Activated B cell treated with CpG ODN at 0.5 μM for 24 hours (primary cell): ENCODE data around the gene ZNF331. TPM values are rescaled to one million over a fixed set of nuclear protein-coding genes. Genes with fewer than 3 reads are reported as not detected.
A peak's percentile ranks its signal among the peaks of the same experiment; 100 is the strongest.

Source experiments
- ATAC-seq: fragments of 200-7000 bp; cut with Tn5 transposase; one replicate; pipeline ENCODE4 v1.10.0; 2021; ENCODE audit warnings: low read depth, mild to moderate bottlenecking, moderate library complexity
- CTCF ChIA-PET: fragments of 350-600 bp; sonication (Branson Sonifier 250); formaldehyde crosslinking; loops from one replicate; lab custom pipeline; 2021; ENCODE audit warnings: antibody characterized with exemption; lab: Charles Lee
- POLR2A ChIA-PET: fragments of 350-600 bp; sonication (Branson Sonifier 250); formaldehyde crosslinking; loops from one replicate; lab custom pipeline; 2021; ENCODE audit warnings: antibody characterized with exemption; lab: Charles Lee
- DNase-seq: peaks from one replicate; pipeline ENCODE4 v3.0.0; 2022
- H3K27ac Mint-ChIP-seq: one replicate; pipeline ENCODE4 v1.8.0; 2020; ENCODE audit warnings: mixed read lengths
- H3K27me3 Mint-ChIP-seq: one replicate; pipeline ENCODE4 v1.8.0; 2021; ENCODE audit warnings: mixed read lengths
- H3K36me3 Mint-ChIP-seq: one replicate; pipeline ENCODE4 v1.8.0; 2021; ENCODE audit warnings: low read depth, mixed read lengths
- H3K4me1 Mint-ChIP-seq: one replicate; pipeline ENCODE4 v1.8.0; 2021; ENCODE audit warnings: mixed read lengths
- H3K4me3 Mint-ChIP-seq: one replicate; pipeline ENCODE4 v1.8.0; 2020; ENCODE audit warnings: mild to moderate bottlenecking, mixed read lengths
- H3K9me3 Mint-ChIP-seq: one replicate; pipeline ENCODE4 v1.8.0; 2020; ENCODE audit warnings: mixed read lengths
- CTCF ChIP-seq: fragments of 200-600 bp; IDR thresholded peaks from one replicate; pipeline ENCODE4 v1.8.0; 2022; ENCODE audit warnings: antibody characterized with exemption, mild to moderate bottlenecking
- intact Hi-C: fragments of 100-400 bp; cut with micrococcal nuclease; formaldehyde crosslinking; loops from one replicate; pipeline ENCODE4 v1.15.1; 2024
- total RNA-seq: library from RNA; stranded (reverse); gene quantifications from 2 replicates; pipeline ENCODE4 v1.2.3, GENCODE V29; 2022

ZNF331 gene
- total RNA-seq, 1 donor from 2014 or later: 31.7 TPM

DNA sequence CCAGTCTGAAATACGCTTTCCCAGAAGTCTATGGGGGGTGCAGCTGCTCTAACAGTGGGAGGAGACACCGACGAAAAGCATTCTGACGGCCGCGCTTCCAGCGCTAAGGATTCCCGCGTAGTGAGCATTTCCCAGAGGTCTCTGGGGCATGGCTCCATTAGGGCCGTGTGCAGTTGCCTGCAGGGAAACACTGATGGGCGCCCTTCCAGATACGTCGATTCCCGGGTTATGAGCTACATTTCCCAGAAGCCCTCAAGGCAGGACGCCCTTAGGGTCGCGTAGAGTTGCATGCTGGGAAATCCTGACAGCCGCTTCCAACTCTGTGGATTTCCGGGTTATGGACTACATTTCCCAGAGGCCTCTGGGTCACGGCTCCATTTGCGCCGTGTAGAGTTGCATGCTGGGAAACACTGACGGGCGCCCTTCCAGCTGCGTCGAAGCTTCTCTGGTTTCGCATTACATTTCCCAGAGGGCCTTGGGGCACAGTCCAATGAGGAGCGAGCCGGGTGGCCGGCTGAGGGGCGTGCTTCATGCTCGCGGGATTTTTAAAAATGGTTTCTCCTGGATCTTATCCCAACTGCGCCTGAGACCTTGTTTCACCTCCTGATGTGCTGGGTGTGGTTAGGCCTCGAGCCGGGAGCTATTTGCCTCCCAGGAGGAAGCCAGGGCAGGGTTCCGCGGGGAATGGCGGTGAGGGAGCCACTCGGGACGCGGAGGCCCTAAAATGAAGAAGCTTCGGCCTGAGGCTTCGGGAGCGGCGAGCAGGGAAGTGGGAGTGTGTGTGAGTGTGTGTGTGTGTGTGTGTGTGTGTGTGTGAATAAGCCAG lies 17.2 kb upstream of the ZNF331 start:
- Mint-ChIP-seq H3K27me3 (no peaks in the 10 kb centered on the region), H3K27ac (peak overlapping the region; percentile 87), H3K9me3 (peaks cover 12% of the 10 kb centered on the region), H3K36me3 (peaks cover 25% of the 10 kb centered on the region), H3K4me3 (peak overlapping the region; percentile 94), H3K4me1 (peaks cover 16% of the 10 kb centered on the region)
- peak; percentile 97 for ATAC-seq
- TF ChIP-seq CTCF: no peak
- DNase-seq: peak; percentile 71
- intact Hi-C loops: loop anchor here (1.0 to 2.0 kb wide), 8 partner anchors 17 to 1534 kb away; partner anchors contain the start of genes ZNF160, ZNF350, ZNF525 and ZNF761
- POLR2A ChIA-PET: interaction anchor here (0.6 to 1.6 kb wide), 12 partner anchors 13 to 1438 kb away, joined by 3 to 18 read pairs (median 4); partner anchors contain the start of genes LENG8, PPP2R1A, ZNF331 and ZNF761
- CTCF ChIA-PET: interaction anchor here (0.9 to 1.0 kb wide), 2 partner anchors 18 to 325 kb away, joined by 4 to 5 read pairs; partner anchors contain the start of gene ZNF331

DNA sequence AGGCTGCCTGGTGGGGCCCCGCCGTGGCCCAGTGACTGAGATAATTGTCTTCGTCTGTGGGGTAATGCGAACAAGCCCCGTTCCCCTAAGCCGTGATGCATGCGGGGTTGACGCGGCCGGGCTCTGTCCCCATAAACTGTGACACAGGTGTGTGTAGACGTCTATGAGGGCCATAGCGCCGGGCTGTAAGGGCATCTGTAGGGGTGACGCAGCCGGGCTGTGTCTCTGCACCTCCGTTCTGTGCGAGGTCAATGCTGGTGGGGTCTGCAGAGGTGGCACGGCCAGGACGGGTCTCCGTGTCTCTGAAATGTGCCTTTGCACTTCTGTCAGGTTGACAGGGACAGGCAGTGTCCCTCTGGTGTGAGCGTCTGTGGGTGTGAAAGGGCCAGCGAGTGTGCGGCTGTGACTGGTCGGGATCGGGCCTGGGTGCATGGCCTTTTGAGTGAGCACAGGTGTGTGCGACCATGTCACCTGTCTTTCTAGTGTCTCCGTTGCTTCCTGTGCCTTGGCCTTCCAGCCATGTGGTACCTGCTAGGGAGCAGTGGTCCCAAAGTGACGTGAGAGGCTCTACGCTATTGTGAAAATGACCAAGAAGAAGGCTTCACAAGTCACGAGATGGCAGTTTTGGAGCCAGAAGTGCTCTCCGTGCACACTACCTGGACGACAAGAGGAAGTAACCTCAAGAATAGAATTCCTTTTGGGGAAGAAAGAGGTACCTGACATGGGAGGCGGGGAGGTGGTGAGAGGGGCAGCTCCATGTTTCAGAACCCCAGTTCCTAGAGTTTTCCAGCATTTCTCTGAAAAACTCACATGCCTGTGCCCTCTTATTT lies 16.4 kb upstream of the ZNF331 start:
- H3K4me1 Mint-ChIP-seq: peaks cover 16% of the 10 kb centered on the region
- peaks cover 30% of the 10 kb centered on the region for H3K36me3 Mint-ChIP-seq
- ChIA-PET CTCF (interaction anchor here (0.9 kb wide), 1 partner anchor 17 kb away, joined by 4 read pairs; the partner anchor contains the start of gene ZNF331), POLR2A (interaction anchor here (0.7 to 1.6 kb wide), 4 partner anchors 16 to 1350 kb away, joined by 3 to 18 read pairs (median 10); partner anchors contain the start of genes PPP2R1A, ZNF331 and ZNF836)
- ATAC-seq: no peak
- peak overlapping the region; percentile 94 for H3K4me3 Mint-ChIP-seq
- TF ChIP-seq CTCF: no peak
- no peak for DNase-seq
- H3K27me3 Mint-ChIP-seq: no peaks in the 10 kb centered on the region
- intact Hi-C loops: loop anchor here (2.0 kb wide), 3 partner anchors 91 to 1535 kb away; partner anchors contain the start of genes ZNF350, ZNF761 and ZNF845
- H3K9me3 Mint-ChIP-seq: peaks cover 16% of the 10 kb centered on the region
- peak overlapping the region; percentile 87 for H3K27ac Mint-ChIP-seq

DNA sequence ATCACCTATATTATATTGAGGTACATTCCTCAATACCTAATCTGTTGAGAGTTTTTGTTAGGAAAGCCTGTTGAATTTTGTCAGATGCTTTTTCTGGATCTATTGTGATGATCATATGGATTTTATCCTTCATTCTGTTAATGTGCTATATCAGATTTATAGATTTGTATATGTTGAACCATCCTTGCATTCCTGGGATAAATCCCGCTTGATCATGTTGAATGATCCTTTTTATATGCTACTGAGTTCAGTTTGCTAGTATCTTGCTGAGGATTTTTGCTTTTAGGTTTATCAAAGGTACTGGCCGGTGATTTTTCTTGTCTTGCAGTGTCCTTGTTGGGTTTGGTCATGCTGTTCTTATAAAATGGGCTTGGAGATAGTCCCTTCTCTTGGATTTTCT lies 12.0 kb upstream of the ZNF331 start:
- ATAC-seq (no peak), DNase-seq (no peak)
- intact Hi-C loops: no loop called here
- CTCF ChIA-PET: no interaction called here
- TF ChIP-seq CTCF: no peak
- POLR2A ChIA-PET: no interaction called here
- Mint-ChIP-seq H3K27me3 (no peaks in the 10 kb centered on the region), H3K4me1 (peaks cover 11% of the 10 kb centered on the region), H3K4me3 (no peak overlapping the region), H3K36me3 (peaks cover 47% of the 10 kb centered on the region), H3K9me3 (peaks cover 19% of the 10 kb centered on the region), H3K27ac (no peak overlapping the region)

GRCh38 chr19:53530622-53531021 lies 7.3 kb upstream of the ZNF331 start:
- peaks cover 32% of the 10 kb centered on the region for H3K36me3 Mint-ChIP-seq
- DNase-seq (no peak), ATAC-seq (no peak)
- no peaks in the 10 kb centered on the region for H3K4me1 Mint-ChIP-seq
- TF ChIP-seq CTCF: no peak
- intact Hi-C loops: no loop called here
- H3K4me3 Mint-ChIP-seq: no peak overlapping the region
- ChIA-PET CTCF (no interaction called here), POLR2A (no interaction called here)
- no peaks in the 10 kb centered on the region for H3K27me3 Mint-ChIP-seq
- no peak overlapping the region for H3K27ac Mint-ChIP-seq
- peaks cover 13% of the 10 kb centered on the region for H3K9me3 Mint-ChIP-seq
